ENCODE data around the gene CHMP1A. TPM values are rescaled to one million over a fixed set of nuclear protein-coding genes. Genes with fewer than 3 reads are reported as not detected.

CHMP1A gene
- total RNA-seq, 1 donor, result 110 TPM

GRCh38 chr16:89596061-89596689 lies 61.3 kb downstream of the CHMP1A start:
- Histone ChIP-seq H2AFZ (ENCODE audit: low read length) (no peak overlapping the region), H3K27ac (ENCODE audit: low read depth, low read length) (no peak overlapping the region), H3K27me3 (ENCODE audit: insufficient read depth, low read length) (no peaks in the 10 kb centered on the region), H3K9me3 (ENCODE audit: low read depth, low read length) (no peaks in the 10 kb centered on the region), H3K4me1 (ENCODE audit: insufficient read depth, low read length) (no peaks in the 10 kb centered on the region), H3K4me2 (ENCODE audit: insufficient read depth, low read length) (no peak overlapping the region), H3K4me3 (ENCODE audit: insufficient read depth, low read length) (no peak overlapping the region), H3K36me3 (ENCODE audit: insufficient read depth, low read length) (no peaks in the 10 kb centered on the region), H3K79me2 (ENCODE audit: insufficient read depth, low read length) (no peaks in the 10 kb centered on the region), H4K20me1 (ENCODE audit: insufficient read depth, low read length) (no peaks in the 10 kb centered on the region)
- DNase-seq (ENCODE audit: insufficient read length, low spot score, missing footprints), result no peak
- no peak for TF ChIP-seq CTCF (IDR thresholded peaks at IDR 0.05; ENCODE audit: extremely low read depth, low read depth, low read length)

GRCh38 chr16:89595330-89596060 lies 62.0 kb downstream of the CHMP1A start:
- no peaks in the 10 kb centered on the region for H4K20me1 ChIP-seq (ENCODE audit: insufficient read depth, low read length)
- H3K4me2 ChIP-seq (ENCODE audit: insufficient read depth, low read length), result no peak overlapping the region
- H2AFZ ChIP-seq (ENCODE audit: low read length), result no peak overlapping the region
- no peak for DNase-seq (ENCODE audit: insufficient read length, low spot score, missing footprints)
- H3K9me3 ChIP-seq (ENCODE audit: low read depth, low read length), result no peaks in the 10 kb centered on the region
- no peaks in the 10 kb centered on the region for H3K36me3 ChIP-seq (ENCODE audit: insufficient read depth, low read length)
- no peaks in the 10 kb centered on the region for H3K79me2 ChIP-seq (ENCODE audit: insufficient read depth, low read length)
- H3K27me3 ChIP-seq (ENCODE audit: insufficient read depth, low read length), result no peaks in the 10 kb centered on the region
- no peak for TF ChIP-seq CTCF (IDR thresholded peaks at IDR 0.05; ENCODE audit: extremely low read depth, low read depth, low read length)
- no peak overlapping the region for H3K4me3 ChIP-seq (ENCODE audit: insufficient read depth, low read length)
- no peak overlapping the region for H3K27ac ChIP-seq (ENCODE audit: low read depth, low read length)
- no peaks in the 10 kb centered on the region for H3K4me1 ChIP-seq (ENCODE audit: insufficient read depth, low read length)

Other genes starting within 250 kb of the CHMP1A start
- gene ANKRD11, start 167.1 kb downstream of the CHMP1A start, total RNA-seq, result 78.4 and 97.4 TPM in 2 replicates
- 76.3 and 85.8 TPM in 2 replicates for gene SPG7, start 149.3 kb downstream of the CHMP1A start, total RNA-seq
- 2,112 and 2,440 TPM in 2 replicates for gene RPL13, start 97.0 kb downstream of the CHMP1A start, total RNA-seq
- gene CPNE7, start 82.0 kb downstream of the CHMP1A start, total RNA-seq, result 7.2 and 21.8 TPM in 2 replicates
- 0.29 and 0.36 TPM in 2 replicates for gene DPEP1, start 44.1 kb downstream of the CHMP1A start, total RNA-seq
- 3.2 and 3.3 TPM in 2 replicates for gene SPATA33, start 128 bp upstream of the CHMP1A start, total RNA-seq
- gene CDK10, start 29.0 kb upstream of the CHMP1A start, total RNA-seq, result 24.8 and 37.6 TPM in 2 replicates
- gene SPATA2L, start 44.0 kb upstream of the CHMP1A start, total RNA-seq, result 12.1 and 14.8 TPM in 2 replicates
- gene VPS9D1, start 63.2 kb upstream of the CHMP1A start, total RNA-seq, result 13.3 and 14.5 TPM in 2 replicates
- gene ZNF276, start 63.8 kb upstream of the CHMP1A start, total RNA-seq, result 11.5 and 12.3 TPM in 2 replicates
- 4.0 and 8.3 TPM in 2 replicates for gene FANCA, start 158.9 kb upstream of the CHMP1A start, total RNA-seq
- 0.72 and 1.5 TPM in 2 replicates for gene SPIRE2, start 170.8 kb upstream of the CHMP1A start, total RNA-seq
- gene TCF25, start 215.9 kb upstream of the CHMP1A start, total RNA-seq, result 225 and 230 TPM in 2 replicates